HL-60/S4 treated with phorbol 12-myristate 13-acetate at 8.2 ng/mL for 4 days and 3 days (cell line): ENCODE results near the gene AXIN1.
"Not testable (repeated sequence)": the region's sequence is repeated elsewhere in the genome, so short reads cannot be mapped to it uniquely, and the experiment has no call there.

Source experiments
- in situ Hi-C: fragments of 300-500 bp; cut with MboI; formaldehyde crosslinking; loops from 2 replicates; pipeline ENCODE4 v1.15.0; 2022; ENCODE audit warnings: low sequenced_read_pairs

The AXIN1 gene, protein sequence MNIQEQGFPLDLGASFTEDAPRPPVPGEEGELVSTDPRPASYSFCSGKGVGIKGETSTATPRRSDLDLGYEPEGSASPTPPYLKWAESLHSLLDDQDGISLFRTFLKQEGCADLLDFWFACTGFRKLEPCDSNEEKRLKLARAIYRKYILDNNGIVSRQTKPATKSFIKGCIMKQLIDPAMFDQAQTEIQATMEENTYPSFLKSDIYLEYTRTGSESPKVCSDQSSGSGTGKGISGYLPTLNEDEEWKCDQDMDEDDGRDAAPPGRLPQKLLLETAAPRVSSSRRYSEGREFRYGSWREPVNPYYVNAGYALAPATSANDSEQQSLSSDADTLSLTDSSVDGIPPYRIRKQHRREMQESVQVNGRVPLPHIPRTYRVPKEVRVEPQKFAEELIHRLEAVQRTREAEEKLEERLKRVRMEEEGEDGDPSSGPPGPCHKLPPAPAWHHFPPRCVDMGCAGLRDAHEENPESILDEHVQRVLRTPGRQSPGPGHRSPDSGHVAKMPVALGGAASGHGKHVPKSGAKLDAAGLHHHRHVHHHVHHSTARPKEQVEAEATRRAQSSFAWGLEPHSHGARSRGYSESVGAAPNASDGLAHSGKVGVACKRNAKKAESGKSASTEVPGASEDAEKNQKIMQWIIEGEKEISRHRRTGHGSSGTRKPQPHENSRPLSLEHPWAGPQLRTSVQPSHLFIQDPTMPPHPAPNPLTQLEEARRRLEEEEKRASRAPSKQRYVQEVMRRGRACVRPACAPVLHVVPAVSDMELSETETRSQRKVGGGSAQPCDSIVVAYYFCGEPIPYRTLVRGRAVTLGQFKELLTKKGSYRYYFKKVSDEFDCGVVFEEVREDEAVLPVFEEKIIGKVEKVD

DNA sequence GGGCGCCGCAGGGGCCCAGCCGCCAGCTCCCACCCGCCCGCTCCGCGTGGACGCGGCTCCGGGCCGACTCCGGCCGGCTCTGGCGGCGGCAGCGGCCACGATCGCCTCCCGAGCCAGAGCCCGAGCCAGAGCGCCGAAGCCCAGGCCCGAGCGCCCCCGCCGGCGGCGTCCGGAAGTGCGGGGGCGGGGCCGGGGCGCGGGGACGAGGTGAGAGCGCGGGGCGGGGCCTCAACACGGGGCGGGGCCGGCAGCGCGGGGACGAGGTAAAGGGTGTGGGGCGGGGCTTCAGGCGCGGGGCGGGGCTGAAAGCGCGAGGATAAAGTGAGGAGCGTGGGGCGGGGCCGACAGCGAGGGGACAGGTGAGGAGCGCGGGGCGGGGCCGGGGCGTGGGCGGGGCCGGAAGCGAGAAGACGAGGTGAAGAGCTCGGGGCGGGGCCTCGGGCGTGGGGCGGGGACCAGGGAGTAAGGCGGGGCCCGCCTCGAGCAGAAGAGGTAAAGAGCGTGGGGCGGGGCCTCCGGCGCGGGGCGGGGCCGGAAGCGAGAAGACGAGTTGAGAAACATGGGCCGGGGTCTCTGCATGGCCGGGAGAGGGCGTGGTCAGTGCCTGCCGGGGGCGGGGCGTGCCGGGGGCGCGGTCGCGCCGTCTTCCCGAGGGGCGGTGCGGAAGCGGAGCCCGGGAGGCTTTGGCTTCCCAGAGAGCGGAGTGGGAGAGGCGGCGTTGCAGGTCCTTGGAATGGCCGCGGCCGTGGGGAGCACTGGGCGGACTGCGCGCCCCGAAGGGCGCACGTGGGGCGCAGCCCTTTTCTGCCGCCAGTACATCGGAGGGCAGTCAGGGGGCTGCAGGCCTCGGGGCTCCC is at the start of gene AXIN1:
AXIN1 (minus strand) TSS at position 177 of the 857 bp plus-strand sequence. CDS start 5,698 bp downstream, outside the sequence.
- in situ Hi-C loops: loop anchor here (10.0 kb wide), 1 partner anchor 128 kb away; the partner anchor contains the start of gene LUC7L

DNA sequence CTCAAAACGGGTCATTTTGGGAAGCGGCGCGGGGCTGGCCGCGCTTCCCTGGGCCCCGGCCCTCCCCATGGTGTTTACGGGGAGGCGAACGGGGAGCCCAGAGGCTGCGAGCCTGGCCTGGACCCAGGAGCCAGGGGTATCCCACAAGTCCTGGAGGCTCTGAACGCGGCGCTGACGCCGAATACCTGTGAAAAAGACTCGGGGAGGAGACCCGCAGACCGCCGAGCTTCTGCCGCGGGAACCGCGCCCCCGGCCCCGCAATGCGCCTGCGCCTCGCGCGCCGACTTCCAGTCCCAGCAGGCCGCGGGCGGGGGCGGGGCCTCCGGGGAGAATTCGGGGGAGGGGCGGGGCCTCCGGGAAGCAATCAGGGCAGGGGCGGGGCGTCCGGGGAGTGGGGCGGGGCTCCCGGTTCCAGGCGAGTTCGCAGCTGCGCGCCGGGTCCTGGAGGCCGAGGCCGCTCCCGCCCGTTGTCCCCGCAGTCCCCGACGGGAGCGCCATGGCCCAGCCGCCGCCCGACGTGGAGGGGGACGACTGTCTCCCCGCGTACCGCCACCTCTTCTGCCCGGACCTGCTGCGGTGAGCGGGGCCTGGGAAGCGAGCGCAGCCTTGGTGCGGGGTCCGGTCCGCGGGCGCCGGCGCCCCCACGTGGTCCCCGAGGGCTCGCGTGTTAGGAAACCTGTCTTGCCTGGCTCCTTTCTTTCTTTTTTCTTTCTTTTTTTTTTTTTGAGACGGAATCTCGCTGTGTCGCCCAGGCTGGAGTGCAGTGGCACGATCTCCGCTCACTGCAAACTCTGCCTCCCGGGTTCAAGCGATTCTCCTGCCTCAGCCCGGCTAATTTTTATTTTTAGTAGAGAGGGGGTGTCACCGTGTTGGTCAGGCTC is 49.2 kb upstream of the AXIN1 start, which contains the start of gene DECR2:
DECR2 (plus strand) TSS at position 418 of the 881 bp plus-strand sequence; CDS start at position 497, 79 bp downstream.
- in situ Hi-C loops: no loop called here

DNA sequence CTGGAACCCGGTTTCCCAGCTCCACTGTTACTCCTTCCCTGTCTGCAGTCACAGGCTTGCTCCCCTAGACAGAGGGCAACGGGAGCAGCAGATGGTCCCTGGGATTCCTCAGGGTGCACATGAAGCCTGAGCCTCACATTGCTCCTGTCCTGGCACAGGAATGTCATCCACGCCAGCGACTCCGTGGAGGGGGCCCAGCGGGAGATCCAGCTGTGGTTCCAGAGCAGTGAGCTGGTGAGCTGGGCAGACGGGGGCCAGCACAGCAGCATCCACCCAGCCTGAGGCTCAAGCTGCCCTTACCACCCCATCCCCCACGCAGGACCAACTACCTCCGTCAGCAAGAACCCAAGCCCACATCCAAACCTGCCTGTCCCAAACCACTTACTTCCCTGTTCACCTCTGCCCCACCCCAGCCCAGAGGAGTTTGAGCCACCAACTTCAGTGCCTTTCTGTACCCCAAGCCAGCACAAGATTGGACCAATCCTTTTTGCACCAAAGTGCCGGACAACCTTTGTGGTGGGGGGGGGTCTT is 47.6 kb upstream of the AXIN1 start:
- in situ Hi-C loops: no loop called here

DNA sequence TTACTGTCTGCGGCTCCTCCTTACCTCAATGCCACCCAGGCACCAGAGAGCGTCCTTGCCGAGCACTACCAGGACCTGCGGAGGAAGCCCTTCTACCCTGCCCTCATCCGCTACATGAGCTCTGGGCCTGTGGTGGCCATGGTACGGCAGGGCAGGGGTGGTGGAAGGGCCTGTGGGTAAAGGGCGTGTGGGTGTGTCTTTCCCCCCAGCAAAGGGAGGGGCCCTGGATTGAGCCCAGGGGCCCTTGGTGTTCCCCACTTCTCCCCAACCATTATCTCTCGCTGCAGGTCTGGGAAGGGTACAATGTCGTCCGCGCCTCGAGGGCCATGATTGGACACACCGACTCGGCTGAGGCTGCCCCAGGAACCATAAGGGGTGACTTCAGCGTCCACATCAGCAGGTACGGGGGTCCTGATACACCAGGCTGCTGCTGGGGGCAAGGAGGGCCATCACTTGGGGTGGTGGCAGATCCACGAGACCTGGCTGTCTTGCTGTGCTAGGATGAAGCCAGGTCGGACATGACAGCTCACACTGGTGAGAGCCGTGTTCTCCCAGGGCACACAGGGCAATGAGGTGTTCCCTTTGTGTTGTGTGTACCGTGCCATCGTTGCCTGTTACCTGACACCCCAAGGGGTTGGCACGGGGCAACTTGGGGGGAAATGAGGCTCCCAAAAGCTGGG is 47.0 kb upstream of the AXIN1 start:
- in situ Hi-C loops: no loop called here

DNA sequence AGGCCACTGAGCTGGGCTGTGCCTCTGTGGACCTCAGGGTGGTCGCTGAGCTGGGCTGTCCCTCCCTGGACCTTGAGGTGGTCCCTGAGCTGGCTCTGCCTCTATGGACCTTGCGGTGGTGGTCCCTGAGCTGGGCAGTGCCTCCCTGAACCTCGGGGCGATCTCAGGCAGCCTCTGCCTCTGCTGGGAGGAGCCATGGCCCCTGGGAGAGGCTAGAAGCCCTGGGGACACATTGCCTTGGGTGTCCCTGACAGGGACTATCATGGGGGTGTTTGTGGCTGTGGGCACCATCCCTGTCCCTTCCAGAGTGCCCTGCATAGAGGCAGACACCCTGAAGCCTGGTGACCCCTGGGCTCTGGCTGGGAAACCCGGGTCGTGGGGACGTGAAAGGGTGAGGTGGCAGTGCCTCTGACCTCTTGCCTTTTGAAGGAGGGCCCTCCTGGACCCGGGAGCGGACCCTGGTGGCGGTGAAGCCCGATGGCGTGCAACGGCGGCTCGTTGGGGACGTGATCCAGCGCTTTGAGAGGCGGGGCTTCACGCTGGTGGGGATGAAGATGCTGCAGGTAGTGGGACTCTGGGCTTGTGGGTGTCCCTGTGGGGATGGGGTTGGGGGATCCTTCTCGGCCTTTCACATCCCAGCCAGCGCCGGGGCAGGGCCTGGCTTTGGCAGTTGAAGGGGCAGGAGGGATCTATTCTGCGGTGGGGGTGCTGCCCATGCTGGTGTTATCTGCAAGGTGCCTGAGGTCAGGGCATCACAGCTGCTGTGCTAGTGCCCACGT is 46.2 kb upstream of the AXIN1 start:
- in situ Hi-C loops: no loop called here

DNA sequence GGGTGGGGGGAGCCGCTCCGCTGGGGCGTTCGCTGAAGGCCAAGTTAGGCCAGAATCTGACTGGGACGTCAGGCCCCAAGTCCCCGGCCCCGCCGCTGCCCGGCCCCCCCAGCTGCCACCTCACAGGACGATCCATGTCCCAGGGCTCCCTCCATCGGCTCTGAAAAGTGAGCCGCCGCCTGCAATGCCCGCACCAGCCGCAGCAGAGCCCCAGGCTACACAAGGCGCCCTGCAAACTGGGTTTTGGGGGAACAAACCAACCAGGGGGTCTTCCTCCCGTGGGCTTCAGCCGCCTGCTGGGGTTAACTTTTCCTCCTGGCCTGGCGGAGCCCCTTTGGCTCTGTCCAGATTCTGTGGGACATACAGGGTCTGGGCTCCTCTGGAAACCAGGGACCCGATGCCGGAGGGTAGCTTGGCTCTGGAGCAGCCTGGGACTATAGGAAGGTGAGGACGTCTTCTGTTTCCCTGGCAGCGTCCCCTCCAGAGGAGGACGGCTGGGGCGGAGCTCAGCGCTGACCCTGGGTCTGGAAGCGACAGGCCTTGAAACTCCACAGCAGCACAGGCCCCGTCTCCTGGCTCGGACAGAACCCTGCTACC is 45.3 kb upstream of the AXIN1 start:
- in situ Hi-C loops: no loop called here

DNA sequence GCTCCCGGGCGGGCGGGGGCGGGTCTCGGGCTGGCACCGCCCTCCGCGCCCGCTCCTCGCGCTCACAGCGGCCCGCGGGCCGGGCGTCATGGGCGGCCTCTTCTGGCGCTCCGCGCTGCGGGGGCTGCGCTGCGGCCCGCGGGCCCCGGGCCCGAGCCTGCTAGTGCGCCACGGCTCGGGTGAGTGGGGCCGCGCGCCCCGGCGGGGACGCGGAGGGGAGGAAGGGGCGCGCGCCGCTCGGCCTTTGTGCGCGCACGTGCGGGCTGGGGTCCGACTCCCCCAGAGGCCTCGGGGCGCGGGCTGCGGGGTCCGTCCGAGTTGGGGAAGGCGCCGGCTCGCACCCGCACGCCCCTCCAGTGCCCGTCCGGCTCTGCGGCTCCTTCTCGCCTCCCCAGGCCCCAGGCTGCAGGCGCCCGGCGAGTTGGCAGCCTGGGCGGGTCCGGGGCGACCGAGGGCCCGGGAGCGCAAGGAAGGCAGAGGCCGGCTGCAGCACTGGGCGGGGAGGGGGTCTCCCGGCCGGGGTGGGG is 44.7 kb upstream of the AXIN1 start, which contains the start of gene NME4:
NME4 (plus strand) TSS at position 65 of the 527 bp plus-strand sequence; CDS start at position 89, 24 bp downstream.
- in situ Hi-C loops: no loop called here

DNA sequence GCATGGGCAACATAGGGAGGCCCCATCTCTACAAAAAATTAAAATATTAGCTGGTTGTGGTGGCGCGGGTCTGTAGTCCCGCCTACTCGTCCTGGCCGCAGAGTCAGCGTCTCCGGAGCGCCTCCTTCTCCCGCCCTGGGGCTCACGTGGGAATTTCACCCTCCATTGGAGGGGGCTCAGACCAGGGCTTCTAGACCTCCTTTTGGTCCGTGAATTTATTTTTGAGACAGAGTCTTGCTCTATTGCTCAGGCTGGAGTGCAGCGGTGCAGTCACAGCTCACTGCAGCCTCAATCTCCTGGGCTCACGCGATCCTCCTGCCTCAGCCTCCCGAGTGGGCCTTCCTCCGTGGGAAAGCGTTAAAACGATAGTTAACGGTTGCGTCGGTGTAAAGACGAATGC is 44.1 kb upstream of the AXIN1 start:
- in situ Hi-C loops: no loop called here

DNA sequence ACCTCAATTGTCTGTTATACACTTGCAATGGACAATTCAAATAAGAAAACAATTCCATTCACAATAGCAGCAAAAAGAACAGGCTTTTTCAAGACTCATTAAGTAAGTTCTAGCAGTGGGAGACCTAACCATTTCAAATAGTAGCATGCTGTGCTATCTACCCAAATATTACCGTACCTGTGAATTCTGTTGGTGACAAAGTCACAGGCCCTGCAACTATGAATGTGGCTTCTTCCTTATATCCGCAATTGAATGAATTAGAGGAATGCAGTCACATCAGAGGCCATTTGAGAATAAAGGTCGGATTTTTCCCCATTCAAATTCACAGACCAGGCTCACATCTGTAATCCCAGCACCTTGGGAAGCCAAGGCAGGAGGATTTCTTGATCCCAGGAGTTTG is 43.7 kb upstream of the AXIN1 start:
- in situ Hi-C loops: no loop called here

DNA sequence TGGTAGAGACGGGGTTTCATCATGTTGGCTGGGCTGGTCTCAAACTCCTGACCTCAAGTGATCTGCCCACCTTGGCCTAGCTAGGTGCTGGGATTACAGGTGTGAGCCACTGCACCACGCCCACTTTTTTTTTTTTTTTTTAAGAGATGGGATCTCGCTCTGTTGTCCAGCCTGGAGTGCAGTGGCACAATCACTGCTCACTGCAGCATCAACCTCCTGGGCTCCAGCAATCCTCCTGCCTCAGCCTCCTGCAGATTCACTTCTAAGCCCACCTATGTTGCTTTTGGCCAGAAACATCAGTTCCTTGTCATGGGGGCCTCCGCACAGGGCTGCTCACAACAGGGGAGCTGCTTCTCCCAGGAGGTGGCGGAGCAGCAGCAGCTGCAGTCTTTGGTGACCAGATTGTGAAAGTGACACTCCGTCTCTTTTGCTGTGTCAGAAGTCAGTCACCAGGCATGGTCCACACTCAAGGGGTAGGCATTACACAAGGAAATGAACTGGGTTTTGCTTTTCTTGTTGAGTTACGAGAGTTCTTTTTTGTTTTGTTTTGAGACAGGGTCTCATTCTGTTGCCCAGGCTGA is 40.0 kb upstream of the AXIN1 start:
- in situ Hi-C loops: no loop called here

DNA sequence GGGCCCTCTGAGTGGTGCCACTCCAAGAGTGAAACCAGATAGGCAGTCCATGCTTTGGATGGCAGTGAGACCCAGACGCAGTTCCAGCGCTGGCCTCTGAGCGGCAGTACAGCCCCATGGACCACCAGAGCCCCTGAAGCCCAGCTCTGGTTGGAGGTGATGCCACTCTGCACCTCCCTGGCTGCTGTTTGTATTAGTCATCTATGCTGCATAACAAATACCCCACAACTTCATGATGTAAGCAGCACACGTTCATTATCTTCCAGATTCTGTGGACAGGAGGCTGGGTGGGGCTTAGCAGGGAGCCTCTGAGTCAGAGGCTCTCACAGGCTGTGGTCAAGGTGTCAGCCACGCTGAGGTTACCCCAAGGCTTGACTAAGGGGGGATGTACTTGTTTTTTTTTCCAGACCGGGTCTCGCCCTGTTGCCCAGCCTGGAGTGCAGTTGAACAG is 39.4 kb upstream of the AXIN1 start:
- in situ Hi-C loops: no loop called here

DNA sequence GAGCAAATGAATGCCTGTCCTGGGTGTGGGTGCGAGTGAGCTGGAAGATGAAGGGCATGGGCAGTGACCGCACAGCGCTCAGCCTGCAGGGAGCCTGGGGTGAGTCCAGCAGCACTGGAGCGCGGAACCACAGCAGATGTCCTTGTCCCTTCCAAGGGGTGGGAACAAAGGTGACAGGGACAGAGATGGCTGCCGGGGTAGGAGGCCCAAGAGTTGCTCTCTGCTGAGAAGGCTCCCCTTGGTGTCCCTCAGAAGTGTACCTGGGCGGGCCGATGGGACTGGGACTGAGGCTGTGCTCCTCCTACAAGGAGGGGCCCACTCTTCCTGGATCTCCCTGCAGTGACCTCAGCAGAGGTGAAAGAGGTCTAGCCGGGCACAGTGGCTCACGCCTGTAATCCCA is 36.8 kb upstream of the AXIN1 start:
- in situ Hi-C loops: no loop called here

DNA sequence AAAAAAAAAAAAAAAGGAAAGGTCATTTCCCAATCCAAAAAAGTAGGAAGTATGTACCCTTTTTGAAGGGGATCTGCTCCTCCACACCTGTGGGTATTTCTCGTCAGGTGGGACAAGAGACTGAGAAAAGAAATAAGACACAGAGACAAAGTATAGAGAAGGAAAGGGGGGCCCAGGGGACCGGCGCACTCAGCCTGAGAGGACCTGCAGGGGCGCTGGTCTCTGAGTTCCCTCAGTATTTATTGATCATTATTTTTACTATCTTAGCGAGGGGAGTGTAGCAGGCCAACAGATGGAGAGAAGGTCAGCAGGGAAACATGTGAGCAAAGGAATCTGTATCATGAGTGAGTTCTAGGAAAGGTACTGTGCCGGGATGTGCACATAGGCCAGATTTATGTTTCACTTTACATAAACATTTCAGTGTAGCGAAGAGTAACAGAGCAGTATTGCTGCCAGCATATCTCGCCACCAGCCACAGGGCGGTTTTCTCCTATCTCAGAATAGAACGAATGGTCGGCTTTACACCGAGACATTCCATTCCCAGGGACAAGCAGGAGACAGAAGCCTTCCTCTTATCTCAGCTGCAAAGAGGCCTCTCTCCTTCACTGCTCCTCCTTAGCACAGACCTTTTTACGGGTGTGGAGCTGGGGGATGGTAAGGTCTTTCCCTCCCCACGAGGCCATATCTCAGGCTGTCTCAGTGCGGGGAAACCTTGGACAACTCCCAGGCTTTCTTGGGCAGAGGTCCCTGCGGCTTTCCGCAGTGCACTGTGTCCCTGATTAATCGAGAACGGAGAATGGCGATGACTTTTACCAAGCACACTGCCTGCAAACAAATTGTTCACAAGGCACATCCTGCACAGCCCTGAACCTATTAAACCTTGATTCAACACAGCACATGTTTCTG is 35.5 kb upstream of the AXIN1 start:
- in situ Hi-C loops: not testable (repeated sequence)

DNA sequence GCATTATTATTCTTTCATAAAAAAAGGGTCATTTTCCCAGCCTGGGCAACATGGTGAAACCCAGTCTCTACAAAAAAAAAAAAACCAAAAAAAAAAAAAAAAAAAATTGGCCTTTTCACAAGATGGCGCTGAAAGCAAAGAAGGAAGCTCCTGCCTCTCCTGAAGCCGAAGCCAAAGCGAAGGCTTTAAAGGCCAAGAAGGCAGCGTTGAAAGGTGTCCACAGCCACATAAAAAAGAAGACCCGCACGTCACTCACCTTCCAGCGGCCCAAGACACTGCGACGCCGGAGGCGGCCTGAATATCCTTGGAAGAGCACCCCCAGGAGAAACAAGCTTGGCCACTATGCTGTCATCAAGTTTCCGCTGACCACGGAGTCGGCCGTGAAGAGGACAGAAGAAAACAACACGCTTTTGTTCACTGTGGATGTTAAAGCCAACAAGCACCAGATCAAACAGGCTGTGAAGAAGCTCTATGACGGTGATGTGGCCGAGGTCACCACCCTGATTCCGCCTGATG is 34.2 kb upstream of the AXIN1 start:
- in situ Hi-C loops: no loop called here

DNA sequence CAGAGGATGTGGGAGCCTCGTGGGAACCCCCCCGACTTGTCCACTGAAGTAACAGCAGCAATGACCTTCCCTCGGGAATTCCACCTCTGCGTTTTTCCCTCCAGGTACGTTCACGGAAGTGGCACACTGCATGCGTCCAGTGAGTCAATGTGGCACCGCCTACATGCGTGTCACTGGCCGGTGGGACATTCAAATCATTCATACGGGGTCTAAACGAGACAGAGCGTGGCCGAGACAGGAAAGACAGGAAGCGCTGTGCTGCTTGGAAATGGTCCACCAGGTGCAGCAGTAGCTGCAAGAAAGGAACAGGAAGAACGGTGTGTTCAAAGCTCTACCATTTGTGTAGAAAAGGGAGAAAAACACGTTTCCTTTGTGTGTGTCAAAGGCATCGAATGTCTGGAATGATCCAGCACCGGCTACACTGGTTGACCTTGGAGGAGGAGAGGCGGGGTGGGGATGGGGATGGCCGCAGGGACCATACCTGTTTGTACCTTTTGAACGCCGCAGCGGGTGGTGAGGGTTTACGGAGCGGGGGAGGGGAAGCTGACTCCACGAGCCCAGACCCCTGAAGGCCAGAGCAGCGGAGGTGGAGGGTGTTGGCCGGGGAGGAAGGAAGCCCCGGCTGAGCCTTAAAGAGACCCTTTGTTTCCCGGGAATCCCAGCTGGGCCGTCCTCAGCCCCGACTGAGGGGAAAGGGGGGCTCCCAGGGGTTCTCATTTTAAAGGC is 31.0 kb upstream of the AXIN1 start:
- in situ Hi-C loops: no loop called here
